IMR-90 (cell line): ENCODE measurements around the gene PCYT1B. TPM values are rescaled to one million over a fixed set of nuclear protein-coding genes. Genes with fewer than 3 reads are reported as not detected.

Experiments
- ATAC-seq: fragments of 200-7000 bp; cut with Tn5 transposase; 2 replicates; pipeline ENCODE4 v1.9.1; 2020; ENCODE audit warnings: low read depth, mild to moderate bottlenecking, moderate library complexity
- BruUV-seq: library from RNA; stranded (reverse); fragments of 400-500 nt; replicated peaks from 2 replicates; lab custom pipeline; 2021; lab: Mats Ljungman, UMichigan
- CTCF ChIA-PET: fragments of 300-600 bp; formaldehyde crosslinking; extraction: SDS; loops from one replicate; lab custom pipeline; 2021; ENCODE audit warnings: antibody characterized with exemption; lab: Yijun Ruan, JAX
- POLR2A ChIA-PET: fragments of 300-600 bp; sonication (Branson Sonifier 250); formaldehyde crosslinking; loops from one replicate; lab custom pipeline; 2022; ENCODE audit warnings: antibody characterized with exemption; ENCODE audit not compliant: unreplicated experiment; lab: Charles Lee
- DNase-seq: peaks from one replicate; pipeline ENCODE4 v3.0.0; 2013
- H2AFZ ChIP-seq: replicated peaks from 2 replicates; pipeline ENCODE3; 2013; ENCODE audit warnings: low read length, mild to moderate bottlenecking; ENCODE audit not compliant: poor library complexity
- H2AK5ac ChIP-seq: 2 replicates; pipeline ENCODE4 v1.6.1; 2013; ENCODE audit warnings: low read depth, low read length, inconsistent platforms
- H2AK9ac ChIP-seq: replicated peaks from 2 replicates; pipeline ENCODE3; 2013; ENCODE audit warnings: mild to moderate bottlenecking, low read depth, low read length, moderate library complexity; ENCODE audit not compliant: poor library complexity
- H2BK120ac ChIP-seq: 2 replicates; pipeline ENCODE4 v1.6.1; 2013; ENCODE audit warnings: low read depth, low read length, inconsistent platforms
- H2BK15ac ChIP-seq: 3 replicates; pipeline ENCODE4 v1.6.1; 2013; ENCODE audit warnings: low read depth, low read length, inconsistent platforms
- H2BK20ac ChIP-seq: 2 replicates; pipeline ENCODE4 v1.6.1; 2013; ENCODE audit warnings: low read depth, mild to moderate bottlenecking, inconsistent platforms, low read length, moderate library complexity
- H2BK5ac ChIP-seq: 2 replicates; pipeline ENCODE4 v1.6.1; 2013; ENCODE audit warnings: mild to moderate bottlenecking, low read depth, low read length, inconsistent platforms; ENCODE audit not compliant: poor library complexity, severe bottlenecking
- H3K14ac ChIP-seq: replicated peaks from 2 replicates; pipeline ENCODE4 v1.6.1; 2013; ENCODE audit warnings: low read depth, low read length, inconsistent platforms
- H3K18ac ChIP-seq: 2 replicates; pipeline ENCODE4 v1.6.1; 2013; ENCODE audit warnings: low read depth, low read length, control low read depth
- H3K23ac ChIP-seq: 2 replicates; pipeline ENCODE4 v1.6.1; 2013; ENCODE audit warnings: low read depth, low read length, inconsistent platforms
- H3K27ac ChIP-seq: 2 replicates; pipeline ENCODE4 v1.5.1; 2013; ENCODE audit warnings: mild to moderate bottlenecking, control low read depth, low read length; ENCODE audit not compliant: insufficient read depth
- H3K27me3 ChIP-seq: 2 replicates; pipeline ENCODE4 v1.6.1; 2013; ENCODE audit warnings: low read length; ENCODE audit not compliant: control insufficient read depth, insufficient read depth
- H3K36me3 ChIP-seq: 2 replicates; pipeline ENCODE4 v1.6.1; 2013; ENCODE audit warnings: low read length, mixed read lengths; ENCODE audit not compliant: control insufficient read depth, insufficient read depth
- H3K4ac ChIP-seq: 2 replicates; pipeline ENCODE4 v1.6.1; 2013; ENCODE audit warnings: low read depth, low read length, inconsistent platforms
- H3K4me1 ChIP-seq: 2 replicates; pipeline ENCODE4 v1.6.1; 2013; ENCODE audit warnings: low read length, mixed read lengths; ENCODE audit not compliant: control insufficient read depth, insufficient read depth
- H3K4me2 ChIP-seq: 2 replicates; pipeline ENCODE4 v1.6.1; 2013; ENCODE audit warnings: low read depth, mild to moderate bottlenecking, control low read depth, low read length, moderate library complexity
- H3K4me3 ChIP-seq: 2 replicates; pipeline ENCODE4 v1.5.1; 2013; ENCODE audit warnings: low read depth, mild to moderate bottlenecking, control low read depth, low read length, moderate library complexity; ENCODE audit not compliant: insufficient read depth
- H3K56ac ChIP-seq: 2 replicates; pipeline ENCODE4 v1.6.1; 2013; ENCODE audit warnings: low read length, inconsistent platforms; ENCODE audit not compliant: insufficient read depth; ENCODE audit errors: extremely low read depth
- H3K79me1 ChIP-seq, 2 experiments: 2 replicates each; pipeline ENCODE4 v1.6.1; 2013; ENCODE audit warnings: low read length in 2 of 2, inconsistent platforms in 1 of 2, low read depth in 1 of 2
- H3K9ac ChIP-seq: 2 replicates; pipeline ENCODE4 v1.6.1; 2013; ENCODE audit warnings: low read depth, low read length, control low read depth
- H3K9me1 ChIP-seq: 2 replicates; pipeline ENCODE4 v1.6.1; 2013; ENCODE audit warnings: low read length, inconsistent platforms; ENCODE audit not compliant: insufficient read depth
- H3K9me3 ChIP-seq: 2 replicates; pipeline ENCODE4 v1.6.1; 2013; ENCODE audit warnings: low read length; ENCODE audit not compliant: control insufficient read depth, insufficient read depth
- H4K20me1 ChIP-seq: 2 replicates; pipeline ENCODE4 v1.6.1; 2013; ENCODE audit warnings: low read length, inconsistent platforms; ENCODE audit not compliant: insufficient read depth
- H4K5ac ChIP-seq: 2 replicates; pipeline ENCODE4 v1.6.1; 2013; ENCODE audit warnings: mild to moderate bottlenecking, low read depth, low read length, control low read depth
- H4K8ac ChIP-seq, 2 experiments: 2 replicates each; pipeline ENCODE4 v1.6.1; 2013; ENCODE audit warnings: low read depth in 2 of 2, low read length in 2 of 2, control low read depth in 1 of 2, inconsistent platforms in 1 of 2
- H4K91ac ChIP-seq: 2 replicates; pipeline ENCODE4 v1.6.1; 2013; ENCODE audit warnings: low read depth, low read length, inconsistent platforms; ENCODE audit not compliant: insufficient read depth
- BHLHE40 ChIP-seq: fragments of 150-350 bp; IDR thresholded peaks from 2 replicates; pipeline ENCODE4 v1.6.1; 2016; ENCODE audit warnings: mild to moderate bottlenecking, low read depth, low read length
- CEBPB ChIP-seq: IDR thresholded peaks from 2 replicates; pipeline ENCODE4 v1.6.1; 2012; ENCODE audit warnings: low read depth, low read length, improper control_type of control experiment
- CHD1 ChIP-seq: IDR thresholded peaks from 2 replicates; pipeline ENCODE4 v1.6.1; 2012; ENCODE audit warnings: low read depth, low read length, improper control_type of control experiment
- CTCF ChIP-seq: conservative IDR thresholded peaks from 2 replicates; pipeline ENCODE4 v1.5.1; 2012; ENCODE audit warnings: mild to moderate bottlenecking, low read depth, low read length, improper control_type of control experiment
- ELK1 ChIP-seq: fragments of 150-350 bp; IDR thresholded peaks from 2 replicates; pipeline ENCODE4 v1.6.1; 2016; ENCODE audit warnings: low read depth, mild to moderate bottlenecking, low read length, moderate library complexity, borderline replicate concordance
- FOS ChIP-seq: fragments of 150-350 bp; IDR thresholded peaks from 2 replicates; pipeline ENCODE4 v1.6.1; 2016; ENCODE audit warnings: low read depth, low read length
- MAFK ChIP-seq: IDR thresholded peaks from 2 replicates; pipeline ENCODE4 v1.6.1; 2012; ENCODE audit warnings: low read depth, low read length, improper control_type of control experiment
- MAZ ChIP-seq: IDR thresholded peaks from 2 replicates; pipeline ENCODE4 v1.6.1; 2012; ENCODE audit warnings: low read depth, mild to moderate bottlenecking, low read length, improper control_type of control experiment, moderate library complexity, borderline replicate concordance
- MXI1 ChIP-seq: IDR thresholded peaks from 2 replicates; pipeline ENCODE4 v1.6.1; 2012; ENCODE audit warnings: low read depth, mild to moderate bottlenecking, low read length, moderate library complexity, borderline replicate concordance
- NFE2L2 ChIP-seq: fragments of 150-350 bp; IDR thresholded peaks from 2 replicates; pipeline ENCODE4 v1.6.1; 2016; ENCODE audit warnings: low read depth, mild to moderate bottlenecking, low read length
- POLR2A ChIP-seq: IDR thresholded peaks from 2 replicates; pipeline ENCODE4 v1.6.1; 2012; ENCODE audit warnings: mild to moderate bottlenecking, low read depth, low read length
- RAD21 ChIP-seq: IDR thresholded peaks from 2 replicates; pipeline ENCODE4 v1.6.1; 2012; ENCODE audit warnings: low read length, improper control_type of control experiment
- RCOR1 ChIP-seq: IDR thresholded peaks from 2 replicates; pipeline ENCODE4 v1.6.1; 2012; ENCODE audit warnings: mild to moderate bottlenecking, low read length, improper control_type of control experiment; ENCODE audit not compliant: insufficient replicate concordance
- RFX5 ChIP-seq: IDR thresholded peaks from 2 replicates; pipeline ENCODE4 v1.8.0; 2012; ENCODE audit warnings: low read depth, mild to moderate bottlenecking, low read length, moderate library complexity
- SMC3 ChIP-seq: fragments of 150-350 bp; IDR thresholded peaks from 2 replicates; pipeline ENCODE4 v1.6.1; 2016; ENCODE audit warnings: low read depth, mild to moderate bottlenecking, antibody characterized with exemption, low read length, moderate library complexity
- USF2 ChIP-seq: fragments of 150-350 bp; IDR thresholded peaks from 2 replicates; pipeline ENCODE4 v1.6.1; 2017; ENCODE audit warnings: mild to moderate bottlenecking, antibody characterized with exemption, low read length, low read depth
- WGBS, 2 experiments: methylation state at CpG; one replicate each; pipeline versions ENCODE4 v1.1.5 to v1.1.7; 2013; ENCODE audit warnings: missing lambda C conversion rate in 2 of 2; ENCODE audit not compliant: insufficient read length in 1 of 2; ENCODE audit errors: extremely low coverage in 2 of 2; 5-methylcytosine and 5-hydroxymethylcytosine counted together
- dilution Hi-C: fragments of 300-500 bp; cut with HindIII; formaldehyde crosslinking; loops from one replicate; pipeline ENCODE4 v1.14.3; 2018; ENCODE audit warnings: low sequenced_read_pairs; ENCODE audit not compliant: unreplicated experiment
- in situ Hi-C: fragments of 300-500 bp; cut with MboI; formaldehyde crosslinking; loops from 3 replicates; pipeline ENCODE4 v1.14.3; 2019; ENCODE audit warnings: low sequenced_read_pairs, inconsistent platforms, mixed read lengths
- intact Hi-C: fragments of 100-400 bp; cut with micrococcal nuclease; formaldehyde crosslinking; loops from 2 replicates; pipeline ENCODE4 v1.10.0; 2022
- polyA plus RNA-seq, 3 experiments: library from polyadenylated mRNA; depleted of rRNA; stranded (reverse); fragments of >200 nt; gene quantifications; 2 replicates each; pipeline ENCODE4 v1.2.3, GENCODE V29; 2012; ENCODE audit warnings: low replicate concordance in 1 of 3
- total RNA-seq: library from RNA; depleted of rRNA; stranded (reverse); fragments of >200 nt; gene quantifications from 2 replicates; pipeline ENCODE4 v1.2.3, GENCODE V29; 2012

Gene PCYT1B
- total and polyA plus RNA-seq, 2 of the 4 experiments (the other 2 are of a cell fraction): under 0.01 to 0.09 TPM

GRCh38 chrX:24673424-24673823, 26.3 kb upstream of the PCYT1B start:
- no peak overlapping the region for H3K4me2 ChIP-seq
- H3K56ac ChIP-seq: no peak overlapping the region
- no peak overlapping the region for H2AK9ac ChIP-seq
- no peak overlapping the region for H3K14ac ChIP-seq
- no peak overlapping the region for H3K4ac ChIP-seq
- H3K9ac ChIP-seq: no peak overlapping the region
- peaks cover 5% of the 10 kb centered on the region; the same call in 1 of the 2 replicates for H3K27me3 ChIP-seq
- no CpG with 5 or more reads among the region's 2 CpGs for WGBS, 2 experiments
- no peak overlapping the region for H2BK5ac ChIP-seq
- TF ChIP-seq MXI1: no peak
- TF ChIP-seq POLR2A: no peak
- no peak for TF ChIP-seq ELK1
- TF ChIP-seq MAFK: no peak
- no peak for TF ChIP-seq BHLHE40
- no peak for TF ChIP-seq NFE2L2
- no peak for TF ChIP-seq RCOR1
- no peak for TF ChIP-seq FOS
- TF ChIP-seq SMC3: no peak
- no peak for TF ChIP-seq USF2
- TF ChIP-seq CHD1: no peak
- TF ChIP-seq RFX5: no peak
- no peak for TF ChIP-seq MAZ
- no peak for TF ChIP-seq RAD21
- no peak for TF ChIP-seq CEBPB
- no peak for TF ChIP-seq CTCF
- no peak overlapping the region for H2BK120ac ChIP-seq
- no peak overlapping the region for H2AFZ ChIP-seq
- H4K91ac ChIP-seq: no peak overlapping the region
- H4K20me1 ChIP-seq: no peaks in the 10 kb centered on the region
- no peaks in the 10 kb centered on the region for H3K79me1 ChIP-seq
- H3K27ac ChIP-seq: no peak overlapping the region
- H4K5ac ChIP-seq: no peak overlapping the region
- H2BK20ac ChIP-seq: no peak overlapping the region
- no peaks in the 10 kb centered on the region for H3K9me3 ChIP-seq
- no peaks in the 10 kb centered on the region for H3K36me3 ChIP-seq
- in situ Hi-C loops: no loop called here
- CTCF ChIA-PET: no interaction called here
- no peak overlapping the region for H3K23ac ChIP-seq
- DNase-seq (no peak), ATAC-seq (no peak)
- H3K4me1 ChIP-seq: no peaks in the 10 kb centered on the region
- H3K18ac ChIP-seq: no peak overlapping the region
- dilution Hi-C loops: no loop called here
- BruUV-seq: no TSS peak
- H2BK15ac ChIP-seq: no peak overlapping the region
- intact Hi-C loops: no loop called here
- POLR2A ChIA-PET: no interaction called here
- no peaks in the 10 kb centered on the region for H3K9me1 ChIP-seq
- H2AK5ac ChIP-seq: no peak overlapping the region
- H3K4me3 ChIP-seq: no peak overlapping the region
- H4K8ac ChIP-seq: no peak overlapping the region
